ENCODE measurements around the gene SGSH.

SGSH gene

DNA sequence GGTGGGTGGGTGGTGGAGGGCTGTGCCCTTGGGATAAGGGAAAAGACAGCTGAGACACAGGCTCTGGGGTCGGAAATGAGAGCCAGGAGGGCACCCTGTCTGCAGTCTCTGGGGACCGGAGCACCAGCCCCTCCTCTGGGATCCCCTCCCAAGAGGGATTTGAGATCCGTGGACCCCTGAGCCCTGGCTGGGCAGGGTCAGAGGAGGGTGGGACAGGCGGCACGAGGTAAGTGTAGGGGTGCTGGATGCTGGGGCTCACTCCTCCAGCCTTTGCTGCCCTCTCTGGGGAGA is 425 bp downstream of the SGSH start:
- TF ChIP-seq JUND (IDR thresholded peaks at IDR 0.05; ENCODE audit: low read depth): no peak
- no peak for DNase-seq (ENCODE audit: low read depth in 1 of 2, low spot score in 1 of 2)
- in situ Hi-C loops (cut with HindIII; ENCODE audit: low pct_unique_long_range_greater_than_20kb, low sequenced_read_pairs): no loop called here

DNA sequence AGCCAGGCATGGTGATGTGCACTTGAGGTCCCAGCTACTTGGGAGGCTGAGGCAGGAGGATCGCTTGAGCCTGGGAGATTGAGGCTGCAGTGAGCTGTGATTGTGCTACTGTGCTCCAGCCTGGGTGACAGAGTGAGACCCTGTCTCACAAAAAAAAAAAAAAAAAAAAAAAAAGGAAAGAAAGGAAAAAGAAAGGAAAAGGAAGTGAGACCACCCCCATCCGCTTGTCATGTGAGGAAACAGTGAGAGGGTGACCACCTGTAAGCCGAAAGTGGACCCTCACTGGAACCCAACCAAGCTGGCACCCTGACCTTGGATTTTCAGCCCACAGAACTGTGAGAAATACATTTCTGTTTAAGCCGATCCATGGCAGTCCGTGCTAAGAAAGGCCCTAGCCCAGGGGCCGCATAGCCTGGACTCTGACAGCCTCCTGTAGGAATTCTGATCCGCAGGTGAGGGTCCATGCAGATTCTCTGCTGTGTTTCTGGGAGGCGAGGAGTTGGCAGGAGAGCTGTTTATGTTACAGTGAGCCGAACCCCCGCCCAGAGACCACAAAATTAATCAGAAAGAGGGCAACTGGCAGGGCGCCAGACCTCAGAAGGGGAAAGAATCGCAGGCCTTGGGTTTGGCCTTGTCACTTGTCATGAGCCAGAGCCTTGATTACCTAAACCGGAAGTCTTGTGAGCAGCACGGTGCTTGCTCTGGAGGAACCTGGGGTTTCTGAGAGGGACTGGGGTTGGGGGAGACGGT is 945 bp downstream of the SGSH start:
- no peak for TF ChIP-seq JUND (IDR thresholded peaks at IDR 0.05; ENCODE audit: low read depth)
- DNase-seq (ENCODE audit: low read depth in 1 of 2, low spot score in 1 of 2): peak; percentile 55 to 68

DNA sequence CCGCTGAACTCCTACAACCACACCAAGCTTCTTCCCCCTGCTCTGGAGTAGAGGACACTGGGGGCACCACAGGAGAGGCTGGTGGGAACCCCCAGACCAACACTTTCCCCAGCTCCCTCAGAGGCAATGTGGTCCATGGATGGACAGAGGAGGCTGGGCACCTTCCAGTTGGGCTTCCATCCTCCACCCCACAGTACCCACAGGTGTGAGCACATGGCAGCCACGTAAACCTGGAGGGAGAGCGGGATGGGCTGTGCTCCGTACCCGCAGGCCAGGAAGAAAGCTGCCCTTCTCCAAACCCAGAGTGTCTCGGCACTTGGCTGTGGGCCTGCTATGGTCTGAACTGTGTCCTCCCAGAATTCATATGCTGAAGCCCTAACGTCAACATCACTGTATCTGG is 1.7 kb downstream of the SGSH start:
- in situ Hi-C loops (cut with HindIII; ENCODE audit: low pct_unique_long_range_greater_than_20kb, low sequenced_read_pairs): no loop called here
- DNase-seq (ENCODE audit: low read depth in 1 of 2, low spot score in 1 of 2): no peak
- no peak for TF ChIP-seq JUND (IDR thresholded peaks at IDR 0.05; ENCODE audit: low read depth)

More for the DNA sequence above, 945 bp downstream of the SGSH start:
- in situ Hi-C loops (cut with HindIII; ENCODE audit: low pct_unique_long_range_greater_than_20kb, low sequenced_read_pairs): no loop called here

DNA sequence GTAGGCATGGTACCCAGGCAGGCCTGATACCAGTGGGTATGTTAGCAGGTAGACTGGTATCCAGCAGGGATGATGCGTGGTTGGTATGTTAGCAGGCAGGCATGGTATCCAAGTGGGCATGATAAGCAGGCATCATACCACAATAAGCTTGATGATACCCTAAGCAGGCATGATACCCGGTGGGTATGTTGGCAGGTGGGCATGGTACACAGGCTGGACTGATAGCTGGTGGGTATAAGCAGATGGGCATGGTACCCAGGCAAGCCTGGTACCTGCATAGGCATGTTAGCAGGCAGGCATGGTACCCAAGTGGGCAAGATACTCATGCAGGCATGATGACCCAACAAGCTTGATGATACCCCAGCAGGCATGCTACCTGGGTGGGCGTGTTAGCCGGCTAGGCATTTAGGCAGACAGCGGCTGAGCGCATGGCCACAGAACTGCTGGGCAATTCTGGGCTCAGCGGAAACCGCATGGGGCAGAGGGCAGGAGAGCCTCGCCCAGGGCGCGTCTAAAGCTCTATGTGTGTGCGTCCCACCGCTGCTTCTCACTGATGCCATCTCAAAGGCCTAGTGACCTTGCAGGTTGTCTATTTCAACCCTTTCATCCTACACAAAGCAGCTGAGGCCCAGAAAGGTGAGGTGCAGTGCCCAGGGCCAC is 2.3 kb downstream of the SGSH start:
- no peak for DNase-seq (ENCODE audit: low read depth in 1 of 2, low spot score in 1 of 2)
- in situ Hi-C loops (cut with HindIII; ENCODE audit: low pct_unique_long_range_greater_than_20kb, low sequenced_read_pairs): no loop called here
- no peak for TF ChIP-seq JUND (IDR thresholded peaks at IDR 0.05; ENCODE audit: low read depth)

DNA sequence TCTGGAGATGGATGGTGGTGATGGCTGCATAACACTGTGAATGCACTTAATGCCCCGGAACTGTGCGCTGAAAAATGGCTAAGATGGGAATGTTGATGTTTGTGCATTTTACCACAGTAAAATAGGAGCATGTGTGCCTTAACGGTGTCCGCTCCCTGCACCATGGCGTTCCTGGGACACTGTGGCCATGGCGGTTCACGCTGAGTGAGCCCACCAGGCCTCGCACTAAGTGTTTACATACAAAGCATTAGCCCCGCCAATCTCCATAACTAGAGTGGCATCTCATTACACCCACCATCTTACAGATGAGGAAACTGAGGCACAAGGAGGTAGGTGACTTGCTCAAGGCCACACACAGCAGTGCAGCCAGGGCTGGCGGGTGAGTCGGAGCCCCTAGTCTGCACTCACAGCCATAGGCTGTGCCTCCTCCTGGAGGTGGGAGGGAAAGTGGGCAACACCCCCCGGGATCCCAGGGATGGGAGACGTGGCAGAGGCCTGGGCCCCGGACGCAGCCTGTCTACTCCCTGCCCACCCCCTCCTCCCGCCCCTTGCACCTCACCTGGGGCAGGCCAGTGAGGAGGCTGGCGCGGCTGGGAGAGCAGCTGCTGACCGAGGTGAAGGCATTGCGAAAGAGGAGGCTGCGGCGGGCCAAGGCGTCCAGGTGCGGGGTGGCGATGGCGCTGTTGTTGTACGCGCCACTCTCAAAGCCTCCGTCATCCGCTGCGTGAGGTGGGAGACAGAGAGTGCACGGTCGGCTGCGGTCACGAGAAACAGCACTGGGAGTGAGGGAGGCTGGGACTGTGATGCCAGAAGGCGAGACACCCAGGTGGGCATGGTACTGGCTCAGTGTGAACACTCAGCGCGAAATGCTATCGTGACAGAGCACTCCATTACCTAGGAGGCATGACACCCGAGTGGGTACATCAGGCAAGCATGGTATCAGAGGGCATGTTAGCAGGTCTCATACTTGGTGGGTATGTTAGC is 3.4 kb downstream of the SGSH start:
- in situ Hi-C loops (cut with HindIII; ENCODE audit: low pct_unique_long_range_greater_than_20kb, low sequenced_read_pairs): no loop called here
- DNase-seq (ENCODE audit: low read depth in 1 of 2, low spot score in 1 of 2): no peak
- no peak for TF ChIP-seq JUND (IDR thresholded peaks at IDR 0.05; ENCODE audit: low read depth)

DNA sequence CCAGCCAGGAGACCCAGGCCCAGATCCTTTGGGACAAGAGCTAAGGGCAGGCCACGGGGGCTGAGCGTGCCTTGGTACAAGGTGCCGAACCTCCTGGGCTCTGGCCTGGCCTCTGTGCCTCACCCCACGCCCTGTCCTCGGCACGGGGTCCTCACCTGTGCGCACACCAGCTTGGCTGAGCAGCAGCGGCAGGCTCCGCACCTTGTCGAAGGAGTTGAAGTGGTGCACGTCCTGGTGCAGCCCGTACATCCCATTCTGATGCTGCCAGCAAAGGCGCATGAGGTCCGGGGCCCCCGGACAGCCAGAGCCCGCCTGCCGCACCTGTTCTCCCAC is 5.3 kb downstream of the SGSH start:
- no peak for DNase-seq (ENCODE audit: low read depth in 1 of 2, low spot score in 1 of 2)
- no peak for TF ChIP-seq JUND (IDR thresholded peaks at IDR 0.05; ENCODE audit: low read depth)
- in situ Hi-C loops (cut with HindIII; ENCODE audit: low pct_unique_long_range_greater_than_20kb, low sequenced_read_pairs): no loop called here

DNA sequence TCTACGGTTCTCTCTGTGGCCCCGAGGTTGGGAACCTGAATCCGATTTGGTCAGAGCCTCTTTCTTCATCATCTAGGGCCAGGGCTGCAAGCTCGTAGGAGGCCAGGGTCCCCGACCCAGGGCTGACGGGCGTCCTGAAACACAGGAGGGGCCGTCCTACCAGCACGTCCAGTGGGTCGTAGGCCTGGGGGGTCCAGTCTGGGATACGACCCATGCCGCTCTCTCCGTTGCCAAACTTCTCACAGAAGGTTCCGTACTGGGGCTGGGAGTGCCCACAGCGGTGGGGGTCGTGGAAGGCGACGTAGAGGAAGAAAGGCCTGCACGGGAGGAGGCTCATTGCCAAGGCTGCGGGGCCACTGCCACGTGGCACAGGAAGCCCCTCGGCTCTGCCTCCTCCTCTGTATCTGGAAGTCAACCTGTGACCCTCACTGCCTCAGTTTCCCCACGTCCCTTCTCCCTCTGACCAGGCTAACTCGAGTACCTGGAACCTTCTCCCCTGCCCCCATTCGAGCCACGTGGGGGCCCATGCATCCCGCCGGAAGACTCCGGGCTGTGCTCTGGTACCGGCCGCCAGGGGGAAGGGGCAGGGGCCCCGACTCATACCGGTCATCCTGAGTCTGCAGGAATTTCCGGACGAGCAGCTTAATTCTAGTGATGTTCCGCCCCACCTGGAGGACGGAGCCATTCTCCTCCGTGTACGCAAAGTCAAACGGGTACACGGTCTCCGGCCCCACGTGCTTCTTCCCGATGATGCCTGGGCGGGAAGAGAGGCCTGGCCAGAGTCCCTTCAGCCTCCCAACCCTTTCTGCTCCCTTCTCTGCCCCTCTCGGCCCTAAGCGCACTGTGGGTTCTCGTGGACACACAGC is 5.9 kb downstream of the SGSH start:
- TF ChIP-seq JUND (IDR thresholded peaks at IDR 0.05; ENCODE audit: low read depth): no peak
- no peak for DNase-seq (ENCODE audit: low read depth in 1 of 2, low spot score in 1 of 2)
- in situ Hi-C loops (cut with HindIII; ENCODE audit: low pct_unique_long_range_greater_than_20kb, low sequenced_read_pairs): no loop called here

DNA sequence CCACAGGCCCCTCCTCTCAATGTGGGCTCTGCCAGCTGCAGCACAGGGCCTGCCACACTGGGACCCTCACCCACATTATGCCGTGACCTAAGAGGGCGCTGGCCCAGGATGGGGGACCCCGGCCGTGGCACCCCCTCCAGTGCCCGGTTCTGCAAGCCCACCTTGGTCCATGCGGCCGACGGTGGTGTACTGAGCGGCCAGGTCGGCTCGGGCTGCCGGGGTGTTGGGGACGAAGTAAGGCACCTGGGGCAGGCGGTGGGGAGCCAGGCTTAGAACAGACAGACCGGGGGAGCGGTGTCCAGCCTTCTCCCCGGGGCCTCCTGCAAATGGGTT is 6.5 kb downstream of the SGSH start:
- no peak for TF ChIP-seq JUND (IDR thresholded peaks at IDR 0.05; ENCODE audit: low read depth)
- DNase-seq (ENCODE audit: low read depth in 1 of 2, low spot score in 1 of 2): no peak
- in situ Hi-C loops (cut with HindIII; ENCODE audit: low pct_unique_long_range_greater_than_20kb, low sequenced_read_pairs): no loop called here

DNA sequence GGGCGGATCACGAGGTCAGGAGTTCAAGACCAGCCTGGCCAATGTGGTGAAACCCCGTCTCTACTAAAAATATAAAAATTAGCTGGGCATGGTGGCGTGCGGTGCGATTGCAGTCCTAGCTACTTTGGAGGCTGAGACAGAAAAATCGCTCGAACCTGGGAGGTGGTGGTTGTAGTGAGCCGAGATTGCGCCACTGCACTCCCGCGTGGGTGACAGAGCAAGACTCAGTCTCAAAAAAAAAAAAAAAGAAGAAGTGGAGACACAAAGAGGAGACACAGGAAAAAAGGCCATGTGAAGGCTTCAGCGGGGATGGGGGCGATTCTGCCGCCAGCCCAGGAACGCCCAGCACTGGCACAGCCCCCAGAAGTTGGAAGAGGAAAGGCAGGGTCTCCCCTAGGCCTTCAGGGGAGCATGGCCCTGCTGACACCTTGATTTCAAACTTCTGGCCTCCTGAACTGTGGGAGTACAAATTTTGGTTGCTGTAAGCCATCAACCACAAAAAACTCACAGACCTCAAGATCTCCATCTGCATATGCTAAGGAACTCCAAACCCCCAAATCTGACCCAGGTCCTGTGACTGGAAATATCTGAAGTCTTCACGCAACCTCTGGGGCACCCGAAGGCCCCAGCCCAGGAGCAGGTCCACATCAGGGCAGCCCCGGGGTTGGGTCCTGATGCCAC is 7.0 kb downstream of the SGSH start:
- in situ Hi-C loops (cut with HindIII; ENCODE audit: low pct_unique_long_range_greater_than_20kb, low sequenced_read_pairs): no loop called here
- TF ChIP-seq JUND (IDR thresholded peaks at IDR 0.05; ENCODE audit: low read depth): no peak
- no peak for DNase-seq (ENCODE audit: low read depth in 1 of 2, low spot score in 1 of 2)

DNA sequence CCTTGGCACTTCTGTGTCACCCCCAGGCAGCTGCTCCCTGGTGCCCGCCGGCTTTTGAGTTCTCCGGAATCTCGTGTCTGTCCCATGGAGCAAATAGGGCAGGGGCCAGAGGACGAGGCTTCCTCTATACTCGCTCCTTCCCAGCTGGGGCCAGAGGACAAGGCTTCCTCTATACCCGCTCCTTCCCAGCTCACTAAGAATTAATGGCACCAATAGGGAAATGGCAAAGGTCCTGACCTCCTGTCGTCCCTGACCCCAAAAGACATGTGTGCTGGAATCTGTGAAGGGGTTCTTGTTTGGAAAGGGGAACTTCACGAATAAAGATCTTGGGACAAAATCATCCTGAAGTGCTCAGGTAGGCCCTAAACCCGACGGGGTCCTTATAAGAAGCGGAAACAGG is 7.6 kb downstream of the SGSH start:
- TF ChIP-seq JUND (IDR thresholded peaks at IDR 0.05; ENCODE audit: low read depth): no peak
- in situ Hi-C loops (cut with HindIII; ENCODE audit: low pct_unique_long_range_greater_than_20kb, low sequenced_read_pairs): no loop called here
- DNase-seq (ENCODE audit: low read depth in 1 of 2, low spot score in 1 of 2): no peak

DNA sequence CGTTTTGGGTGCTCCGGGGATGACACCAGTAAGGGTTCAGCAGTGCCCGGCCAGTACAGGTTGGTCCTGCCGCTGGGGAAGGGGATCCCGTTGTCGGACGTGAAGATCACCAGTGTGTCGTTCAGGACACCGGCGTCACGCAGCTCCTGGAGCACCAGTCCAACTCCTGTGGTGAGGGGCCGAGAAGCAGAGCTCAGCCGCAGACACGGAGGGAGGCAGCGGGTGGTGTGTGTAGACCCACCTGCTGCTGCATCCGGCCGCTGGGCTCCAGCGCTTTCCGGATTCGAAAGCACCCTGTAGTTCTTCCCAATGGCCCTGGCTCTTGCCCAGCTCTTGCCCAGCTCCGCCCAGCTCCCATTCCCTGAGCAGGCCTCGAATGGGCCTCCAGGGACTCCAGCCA is 8.0 kb downstream of the SGSH start:
- no peak for DNase-seq (ENCODE audit: low read depth in 1 of 2, low spot score in 1 of 2)
- in situ Hi-C loops (cut with HindIII; ENCODE audit: low pct_unique_long_range_greater_than_20kb, low sequenced_read_pairs): no loop called here
- TF ChIP-seq JUND (IDR thresholded peaks at IDR 0.05; ENCODE audit: low read depth): no peak

Data from T47D (cell line).